Coronary artery (tissue), 2 donors: ENCODE data around the gene MSI2.

Experiments
- DNase-seq: peaks from one replicate; pipeline ENCODE4 v3.0.0-alpha.2; 2017; ENCODE audit warnings: low spot score
- H3K27ac ChIP-seq, 2 donors: fragments of 200-600 bp; sonication (generic); one replicate each; pipeline ENCODE4 v1.5.1; 2016 to 2019
- H3K4me3 ChIP-seq: fragments of 200-600 bp; sonication (generic); 2 replicates; pipeline ENCODE4 v1.5.1; 2016; ENCODE audit warnings: mild to moderate bottlenecking, moderate library complexity
- TF ChIP-seq, protein P1 (sequence below): fragments of 200-600 bp; sonication (generic); IDR thresholded peaks from one replicate; pipeline ENCODE4 v1.5.1; 2019; ENCODE audit warnings: antibody characterized with exemption

The MSI2 gene

DNA sequence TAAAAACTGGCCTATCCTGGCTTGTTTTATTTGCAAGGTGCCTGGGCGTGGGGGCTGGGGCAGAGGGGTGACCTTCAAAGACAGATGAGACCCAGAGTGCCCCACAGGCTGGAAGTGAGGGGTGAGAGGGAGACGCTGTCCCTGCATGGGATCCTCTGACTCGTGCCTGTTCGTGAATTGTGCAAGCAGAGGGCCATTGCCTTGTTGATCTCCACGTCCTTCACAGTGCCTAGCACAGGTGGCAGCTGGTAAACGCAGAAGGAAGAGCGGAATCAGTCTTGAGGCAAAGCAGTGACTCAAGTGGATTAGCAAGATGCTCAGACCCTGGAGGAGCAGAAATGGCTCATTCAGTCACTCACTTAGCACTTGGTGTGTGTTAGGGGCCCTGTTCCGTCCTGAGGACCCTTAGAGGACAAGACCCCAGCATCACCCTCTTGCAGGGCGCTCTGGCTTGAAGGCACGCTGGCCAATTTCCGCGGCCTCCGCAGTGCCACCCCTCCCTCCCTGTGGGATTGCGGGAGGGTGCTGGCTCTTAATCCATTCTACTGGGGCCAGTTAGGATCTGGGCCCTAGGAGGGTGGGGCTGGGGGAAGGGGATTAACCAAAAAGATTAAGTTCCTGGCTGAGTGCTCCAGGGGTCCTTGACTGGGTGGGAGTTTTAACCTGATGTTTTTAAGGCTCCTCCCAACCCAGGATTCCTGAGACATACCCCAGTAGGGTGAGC lies 337.6 kb downstream of the MSI2 start:
- TF ChIP-seq, protein P1, sequence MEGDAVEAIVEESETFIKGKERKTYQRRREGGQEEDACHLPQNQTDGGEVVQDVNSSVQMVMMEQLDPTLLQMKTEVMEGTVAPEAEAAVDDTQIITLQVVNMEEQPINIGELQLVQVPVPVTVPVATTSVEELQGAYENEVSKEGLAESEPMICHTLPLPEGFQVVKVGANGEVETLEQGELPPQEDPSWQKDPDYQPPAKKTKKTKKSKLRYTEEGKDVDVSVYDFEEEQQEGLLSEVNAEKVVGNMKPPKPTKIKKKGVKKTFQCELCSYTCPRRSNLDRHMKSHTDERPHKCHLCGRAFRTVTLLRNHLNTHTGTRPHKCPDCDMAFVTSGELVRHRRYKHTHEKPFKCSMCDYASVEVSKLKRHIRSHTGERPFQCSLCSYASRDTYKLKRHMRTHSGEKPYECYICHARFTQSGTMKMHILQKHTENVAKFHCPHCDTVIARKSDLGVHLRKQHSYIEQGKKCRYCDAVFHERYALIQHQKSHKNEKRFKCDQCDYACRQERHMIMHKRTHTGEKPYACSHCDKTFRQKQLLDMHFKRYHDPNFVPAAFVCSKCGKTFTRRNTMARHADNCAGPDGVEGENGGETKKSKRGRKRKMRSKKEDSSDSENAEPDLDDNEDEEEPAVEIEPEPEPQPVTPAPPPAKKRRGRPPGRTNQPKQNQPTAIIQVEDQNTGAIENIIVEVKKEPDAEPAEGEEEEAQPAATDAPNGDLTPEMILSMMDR: no peak
- no peak for DNase-seq
- Histone ChIP-seq H3K4me3 (no peak overlapping the region), H3K27ac (no peak overlapping the region)

DNA sequence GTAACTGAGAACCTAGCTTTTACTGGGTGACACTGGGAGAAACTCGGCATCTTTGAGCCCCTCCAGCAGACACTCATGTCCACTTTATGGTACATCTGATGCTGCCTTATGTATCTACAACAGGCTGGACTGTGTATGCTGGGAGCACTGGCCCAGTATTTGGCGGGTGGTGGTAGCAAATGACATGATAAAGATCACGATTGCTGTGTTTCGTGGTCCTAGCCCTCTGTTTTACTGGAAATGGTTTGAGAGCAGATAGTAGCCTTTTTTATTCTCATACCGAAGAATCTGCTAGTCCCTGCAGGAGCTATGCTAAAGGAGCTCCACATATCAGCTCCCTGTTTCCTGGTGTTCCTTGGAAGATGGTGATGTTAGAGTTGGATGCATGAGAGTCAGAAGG lies 338.4 kb downstream of the MSI2 start:
- TF ChIP-seq, protein P1: no peak
- Histone ChIP-seq H3K4me3 (no peak overlapping the region), H3K27ac (no peak overlapping the region)
- no peak for DNase-seq

DNA sequence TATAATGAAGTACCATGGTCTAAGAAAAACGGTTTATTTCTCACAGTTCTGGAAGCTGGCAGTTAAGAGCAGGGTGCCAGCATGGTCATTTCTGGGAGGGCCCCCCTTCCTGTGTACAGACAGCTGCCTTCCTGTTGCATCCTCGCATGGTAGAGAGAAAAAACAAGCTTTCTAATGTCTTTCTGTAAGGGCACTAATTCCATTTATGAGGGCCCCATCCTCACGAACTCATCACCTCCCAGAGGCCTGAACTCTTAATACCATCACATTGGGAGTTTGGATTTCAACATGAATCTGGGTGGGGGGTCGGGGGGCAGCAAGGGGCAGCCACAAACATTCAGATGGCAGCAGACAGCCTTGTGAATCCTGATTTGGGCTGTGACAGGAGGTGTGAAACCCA lies 339.1 kb downstream of the MSI2 start:
- no peak overlapping the region for H3K27ac ChIP-seq
- DNase-seq: no peak
- no peak overlapping the region for H3K4me3 ChIP-seq
- TF ChIP-seq, protein P1: no peak

DNA sequence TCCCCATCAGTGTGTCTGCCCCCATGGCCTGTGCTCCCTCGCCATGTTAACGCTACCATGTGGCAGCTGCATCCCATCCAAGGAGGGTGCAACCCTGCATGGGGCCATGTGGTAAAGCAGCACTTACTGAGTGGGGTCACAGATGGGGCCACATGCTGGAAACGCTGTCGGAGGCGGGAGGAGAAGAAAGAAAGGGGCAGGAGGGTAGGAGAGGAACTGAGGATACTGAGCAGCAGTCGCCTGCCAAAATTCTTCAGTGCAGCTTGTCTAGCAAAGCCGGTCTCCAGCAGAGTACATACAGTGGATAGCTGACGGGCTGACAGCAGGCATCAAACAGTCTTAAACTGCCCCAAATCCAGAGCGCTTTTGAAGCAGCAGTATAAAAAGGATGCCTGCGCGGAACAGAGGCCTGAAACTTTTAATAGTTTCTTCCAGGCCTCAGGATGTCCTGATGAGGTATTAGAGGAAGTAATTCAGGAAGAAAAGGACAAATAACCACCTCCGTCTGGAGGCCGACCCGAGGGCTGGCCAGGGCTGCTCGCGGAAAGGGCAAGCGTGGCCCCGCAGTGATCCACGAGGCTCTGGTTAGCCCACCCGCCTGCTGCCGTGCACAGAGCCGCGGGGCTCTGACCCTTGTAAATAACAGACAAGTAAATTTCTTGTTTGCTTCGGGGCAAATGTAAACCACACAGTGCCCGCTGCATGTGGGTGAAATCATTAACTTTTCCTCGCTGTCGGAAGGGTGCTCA lies 339.8 kb downstream of the MSI2 start:
- TF ChIP-seq, protein P1: no peak
- DNase-seq: no peak
- H3K4me3 ChIP-seq: no peak overlapping the region
- H3K27ac ChIP-seq: no peak overlapping the region

DNA sequence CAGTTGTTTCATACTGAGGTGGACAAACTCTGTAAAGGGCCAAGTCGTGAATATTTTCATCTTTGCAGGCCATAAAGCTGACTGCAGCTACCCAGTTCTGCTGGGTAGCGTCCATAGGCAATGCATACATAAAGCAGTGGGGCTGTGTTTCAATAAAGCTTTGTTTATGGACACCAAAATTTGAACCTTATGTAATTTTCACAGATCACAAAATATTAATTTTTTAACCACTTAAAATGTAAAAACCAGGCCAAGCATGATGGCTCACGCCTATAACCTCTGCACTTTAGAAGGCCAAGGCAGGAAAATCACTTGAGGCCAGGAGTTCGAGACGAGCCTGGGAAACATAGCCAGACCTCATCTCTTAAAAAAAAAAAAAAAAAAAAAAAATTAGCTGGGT lies 340.8 kb downstream of the MSI2 start:
- Histone ChIP-seq H3K4me3 (no peak overlapping the region), H3K27ac (no peak overlapping the region)
- TF ChIP-seq, protein P1: no peak
- DNase-seq: no peak

DNA sequence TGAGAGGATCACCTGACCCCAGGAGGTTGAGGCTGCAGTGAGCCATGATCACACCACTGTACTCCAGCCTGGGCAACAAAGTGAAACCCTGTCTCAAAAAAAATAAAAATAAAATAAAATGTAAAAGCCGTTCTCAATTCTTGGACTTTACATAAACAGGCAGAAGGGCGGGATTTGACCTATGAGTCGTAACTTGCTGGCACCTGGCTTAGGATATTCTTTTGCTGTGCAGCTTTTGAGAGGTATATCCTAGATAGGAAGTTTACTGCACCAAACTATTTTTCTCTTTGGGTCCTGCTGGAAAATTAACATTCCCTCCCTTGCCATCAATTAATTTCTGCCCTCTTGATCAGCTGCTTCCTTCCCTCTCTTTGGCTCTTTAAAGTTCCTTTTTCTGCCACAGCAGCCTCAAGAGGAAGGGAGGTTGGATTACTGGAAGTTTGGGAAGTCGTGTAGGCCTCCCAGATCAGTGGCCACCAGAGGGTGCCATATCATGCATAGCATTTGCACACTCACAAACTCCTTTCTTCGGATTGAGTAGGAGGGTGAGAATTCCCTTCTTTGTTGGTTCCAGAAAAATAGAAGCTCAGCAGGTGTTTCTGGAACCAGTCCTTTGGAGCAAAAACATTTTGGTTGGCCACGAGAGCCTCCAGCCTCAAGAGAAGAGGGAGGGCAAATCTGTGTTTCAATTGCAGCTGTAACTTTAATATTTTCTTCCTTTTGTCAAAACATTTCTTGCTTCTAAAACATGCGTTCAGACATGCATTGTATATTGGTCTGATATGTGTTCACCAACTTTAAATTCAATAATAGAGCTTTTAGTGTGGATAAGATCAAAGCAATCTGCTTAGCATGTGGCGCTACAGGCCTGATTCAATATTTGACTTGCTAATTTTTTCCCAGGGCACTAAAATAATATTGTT lies 341.5 kb downstream of the MSI2 start:
- DNase-seq: no peak
- Histone ChIP-seq H3K27ac (no peak overlapping the region), H3K4me3 (no peak overlapping the region)
- TF ChIP-seq, protein P1: peak; percentile 81
